Measurements from ENCODE around the gene UPK1B. TPM values are rescaled to one million over a fixed set of nuclear protein-coding genes. Genes with fewer than 3 reads are reported as not detected.
"Not testable (repeated sequence)": the region's sequence is repeated elsewhere in the genome, so short reads cannot be mapped to it uniquely, and the experiment has no call there.

Gene UPK1B
- total and polyA plus RNA-seq, 9 of the 15 experiments (the other 6 are each of a cell fraction or from before 2014, with no cell fraction given), result 0.22 to 1.2 (median 0.51) TPM

GRCh38 chr3:119243058-119243529 is 69.7 kb downstream of the UPK1B start:
- H3K27me3 ChIP-seq (ENCODE audit: control insufficient read depth in 2 of 2, insufficient read depth in 2 of 2, low read length in 2 of 2); FAIRE-seq; H3K4me2 ChIP-seq (ENCODE audit: insufficient read depth, low read length); H3K27ac ChIP-seq (ENCODE audit: extremely low read depth, low read depth, low read length); H3K9me1 ChIP-seq (ENCODE audit: control insufficient read depth, insufficient read depth, low read length); H3K4me3 ChIP-seq; BruUV-seq (replicated peaks); H4K20me1 ChIP-seq (replicated peaks; ENCODE audit: control insufficient read depth, insufficient read depth, low read length); DNase-seq (ENCODE audit: extremely low read depth in 1 of 4, low spot score in 3 of 4); H2AFZ ChIP-seq (ENCODE audit: low read depth, low read length); H3K9ac ChIP-seq (ENCODE audit: insufficient read depth in 1 of 2, low read depth in 2 of 2, low read length in 2 of 2); H3K9me3 ChIP-seq (replicated peaks; ENCODE audit: control insufficient read depth, insufficient read depth, low read depth, low read length); ATAC-seq; POLR2A ChIA-PET; H3K36me3 ChIP-seq (ENCODE audit: control insufficient read depth, insufficient read depth, low read length); TF ChIP-seq NR4A1 (CRISPR knock-in tag; IDR thresholded peaks at IDR 0.05); NR2C1 (IDR thresholded peaks at IDR 0.05): not testable (repeated sequence)
- H3K4me1 ChIP-seq (replicated peaks in 1 of 2; ENCODE audit: control insufficient read depth in 2 of 2, insufficient read depth in 2 of 2, low read length in 2 of 2), result peaks cover 8 to 13% of the 10 kb centered on the region in 2 experiments; a peak in 4 of 5 replicates
- TF ChIP-seq NCOR1 (IDR thresholded peaks at IDR 0.05) (0 out of 2 replicates have a peak, but pooled peaks have one; percentile 21), NR4A1 (tag; IDR thresholded peaks at IDR 0.05) (0 out of 2 replicates have a peak, but pooled peaks have one; percentile 31), TAL1 (IDR thresholded peaks at IDR 0.05) (peak; percentile 8; the same call in 1 of the 2 replicates), NR2C1 (tag; IDR thresholded peaks at IDR 0.05) (peak; percentile 24; the same call in 1 of the 2 replicates), ARID1B (IDR thresholded peaks at IDR 0.05) (peak; percentile 28; the same call in 1 of the 2 replicates), CBFA2T2 (conservative IDR thresholded peaks at IDR 0.05) (peak; percentile 52), DMBX1 (CRISPR knock-in tag; IDR thresholded peaks at IDR 0.05; ENCODE audit: borderline replicate concordance) (peak; percentile 64; the same call in 1 of the 2 replicates), CBFA2T3 (IDR thresholded peaks at IDR 0.05) (peak; percentile 72)
- TF ChIP-seq, protein P1, sequence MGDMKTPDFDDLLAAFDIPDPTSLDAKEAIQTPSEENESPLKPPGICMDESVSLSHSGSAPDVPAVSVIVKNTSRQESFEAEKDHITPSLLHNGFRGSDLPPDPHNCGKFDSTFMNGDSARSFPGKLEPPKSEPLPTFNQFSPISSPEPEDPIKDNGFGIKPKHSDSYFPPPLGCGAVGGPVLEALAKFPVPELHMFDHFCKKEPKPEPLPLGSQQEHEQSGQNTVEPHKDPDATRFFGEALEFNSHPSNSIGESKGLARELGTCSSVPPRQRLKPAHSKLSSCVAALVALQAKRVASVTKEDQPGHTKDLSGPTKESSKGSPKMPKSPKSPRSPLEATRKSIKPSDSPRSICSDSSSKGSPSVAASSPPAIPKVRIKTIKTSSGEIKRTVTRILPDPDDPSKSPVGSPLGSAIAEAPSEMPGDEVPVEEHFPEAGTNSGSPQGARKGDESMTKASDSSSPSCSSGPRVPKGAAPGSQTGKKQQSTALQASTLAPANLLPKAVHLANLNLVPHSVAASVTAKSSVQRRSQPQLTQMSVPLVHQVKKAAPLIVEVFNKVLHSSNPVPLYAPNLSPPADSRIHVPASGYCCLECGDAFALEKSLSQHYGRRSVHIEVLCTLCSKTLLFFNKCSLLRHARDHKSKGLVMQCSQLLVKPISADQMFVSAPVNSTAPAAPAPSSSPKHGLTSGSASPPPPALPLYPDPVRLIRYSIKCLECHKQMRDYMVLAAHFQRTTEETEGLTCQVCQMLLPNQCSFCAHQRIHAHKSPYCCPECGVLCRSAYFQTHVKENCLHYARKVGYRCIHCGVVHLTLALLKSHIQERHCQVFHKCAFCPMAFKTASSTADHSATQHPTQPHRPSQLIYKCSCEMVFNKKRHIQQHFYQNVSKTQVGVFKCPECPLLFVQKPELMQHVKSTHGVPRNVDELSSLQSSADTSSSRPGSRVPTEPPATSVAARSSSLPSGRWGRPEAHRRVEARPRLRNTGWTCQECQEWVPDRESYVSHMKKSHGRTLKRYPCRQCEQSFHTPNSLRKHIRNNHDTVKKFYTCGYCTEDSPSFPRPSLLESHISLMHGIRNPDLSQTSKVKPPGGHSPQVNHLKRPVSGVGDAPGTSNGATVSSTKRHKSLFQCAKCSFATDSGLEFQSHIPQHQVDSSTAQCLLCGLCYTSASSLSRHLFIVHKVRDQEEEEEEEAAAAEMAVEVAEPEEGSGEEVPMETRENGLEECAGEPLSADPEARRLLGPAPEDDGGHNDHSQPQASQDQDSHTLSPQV (IDR thresholded peaks at IDR 0.05), result peak; percentile 74
- in situ Hi-C loops (cut with MboI) (loop anchor here (25.0 kb wide), 1 partner anchor 356 kb away; no protein-coding TSS in a partner anchor), intact Hi-C loops (cut with micrococcal nuclease) (loop anchor here (5.0 to 10.0 kb wide), 2 partner anchors 208 to 361 kb away; partner anchors contain the start of gene IGSF11)
- whole genome bisulfite sequencing (ENCODE audit: insufficient coverage, low coverage, missing lambda C conversion rate), result no CpG with 5 or more reads among the region's 7 CpGs
- H3K79me2 ChIP-seq (ENCODE audit: control insufficient read depth, insufficient read depth, low read length), result peaks cover 22% of the 10 kb centered on the region
- CTCF ChIA-PET (ENCODE audit: low intra/inter-chr PET ratio), result interaction anchor here (0.7 kb wide), 1 partner anchor 91 kb away, joined by 4 read pairs; no protein-coding TSS in a partner anchor
